Endothelial cell of umbilical vein (primary cell): ENCODE results near the gene FLT3LG. TPM values are rescaled to one million over a fixed set of nuclear protein-coding genes. Genes with fewer than 3 reads are reported as not detected.

Experiments used
- BruUV-seq: library from RNA; stranded (reverse); fragments of 400-500 nt; replicated peaks from 2 replicates; lab custom pipeline; 2021; lab: Mats Ljungman, UMichigan
- CTCF ChIA-PET: fragments of 300-600, 350-600 bp; sonication (Branson Sonifier 250); formaldehyde crosslinking; loops from one replicate; lab custom pipeline; 2021; ENCODE audit warnings: antibody characterized with exemption, inconsistent platforms; lab: Charles Lee
- POLR2A ChIA-PET: fragments of 300-600, 350-600 bp; sonication (Branson Sonifier 250); formaldehyde crosslinking; loops from one replicate; lab custom pipeline; 2021; ENCODE audit warnings: antibody characterized with exemption, inconsistent platforms; lab: Charles Lee
- DNase-seq: peaks from one replicate; pipeline ENCODE4 v3.0.0-alpha.2; 2011; ENCODE audit warnings: low read depth, low spot score
- FAIRE-seq: peaks from 2 replicates; lab custom pipeline; 2011; peaks lifted over from hg19 to GRCh38; lab: Jason Lieb, UNC
- H2AFZ ChIP-seq: 2 replicates; pipeline ENCODE4 v1.6.0; 2012; ENCODE audit warnings: low read depth, low read length, control low read depth, inconsistent platforms
- H3K27ac ChIP-seq: 2 replicates; pipeline ENCODE4 v1.5.1; 2011; ENCODE audit warnings: low read depth, mild to moderate bottlenecking, control low read depth, low read length, moderate library complexity; ENCODE audit not compliant: insufficient read depth
- H3K27me3 ChIP-seq, 2 experiments: 2 replicates each; pipeline versions ENCODE4 v1.6.0 to v1.6.1; 2011; ENCODE audit warnings: low read length in 2 of 2, mixed read lengths in 1 of 2; ENCODE audit not compliant: control insufficient read depth in 2 of 2, insufficient read depth in 2 of 2
- H3K36me3 ChIP-seq, 2 experiments: 2 replicates in 1 of 2; 3 replicates in 1 of 2; pipeline ENCODE4 v1.5.1; 2011; ENCODE audit warnings: low read length in 2 of 2, mild to moderate bottlenecking in 1 of 2, moderate library complexity in 1 of 2; ENCODE audit not compliant: control insufficient read depth in 2 of 2, insufficient read depth in 2 of 2; ENCODE audit errors: extremely low read depth in 1 of 2
- H3K4me1 ChIP-seq: 3 replicates; pipeline ENCODE4 v1.5.1; 2011; ENCODE audit warnings: mild to moderate bottlenecking, low read length; ENCODE audit not compliant: control insufficient read depth, insufficient read depth; ENCODE audit errors: extremely low read depth
- H3K4me2 ChIP-seq: 2 replicates; pipeline ENCODE4 v1.6.1; 2011; ENCODE audit warnings: low read length, control low read depth, mixed read lengths; ENCODE audit not compliant: insufficient read depth
- H3K4me3 ChIP-seq, 3 experiments: fragments of 200-600 bp in 1 of 3; sonication (generic), shearing (Covaris generic) in 1 of 3; replicated peaks in 1 of 3; 2 replicates each; pipeline ENCODE4 v1.5.1; 2011 to 2016; ENCODE audit warnings: control low read depth in 3 of 3, low read length in 3 of 3, mild to moderate bottlenecking in 2 of 3, inconsistent platforms in 1 of 3, low read depth in 1 of 3, moderate library complexity in 1 of 3; ENCODE audit not compliant: insufficient read depth in 1 of 3
- H3K79me2 ChIP-seq: 2 replicates; pipeline ENCODE4 v1.6.0; 2012; ENCODE audit warnings: low read length, inconsistent platforms; ENCODE audit not compliant: control insufficient read depth, insufficient read depth
- H3K9ac ChIP-seq: replicated peaks from 2 replicates; pipeline ENCODE3; 2011; ENCODE audit warnings: low read length, control low read depth; ENCODE audit not compliant: insufficient read depth; ENCODE audit errors: extremely low read depth
- H3K9me1 ChIP-seq: replicated peaks from 3 replicates; pipeline ENCODE4 v1.6.0; 2011; ENCODE audit warnings: mild to moderate bottlenecking, low read length; ENCODE audit not compliant: control insufficient read depth, insufficient read depth; ENCODE audit errors: extremely low read depth
- H3K9me3 ChIP-seq: replicated peaks from 2 replicates; pipeline ENCODE4 v1.5.1; 2012; ENCODE audit warnings: low read length, inconsistent platforms; ENCODE audit not compliant: control insufficient read depth, insufficient read depth
- H4K20me1 ChIP-seq: replicated peaks from 2 replicates; pipeline ENCODE3; 2011; ENCODE audit warnings: mild to moderate bottlenecking, low read length; ENCODE audit not compliant: control insufficient read depth, insufficient read depth; ENCODE audit errors: extremely low read depth
- EZH2 ChIP-seq: IDR thresholded peaks from 2 replicates; pipeline ENCODE4 v1.6.1; 2012; ENCODE audit warnings: borderline replicate concordance, low read depth, mild to moderate bottlenecking, moderate library complexity, low read length, inconsistent platforms; ENCODE audit not compliant: severe bottlenecking
- FOS ChIP-seq: IDR thresholded peaks from 2 replicates; pipeline ENCODE4 v1.6.1; 2011; ENCODE audit warnings: mild to moderate bottlenecking, low read length, moderate library complexity, borderline replicate concordance; ENCODE audit not compliant: insufficient read depth
- GATA2 ChIP-seq: IDR thresholded peaks from 2 replicates; pipeline ENCODE4 v1.7.0; 2011; ENCODE audit warnings: low read depth, mild to moderate bottlenecking, moderate library complexity, mixed read lengths, low read length; ENCODE audit not compliant: insufficient read length, insufficient read depth
- JUN ChIP-seq: IDR thresholded peaks from 2 replicates; pipeline ENCODE4 v1.6.1; 2011; ENCODE audit warnings: borderline replicate concordance, low read depth; ENCODE audit not compliant: insufficient read length, insufficient read depth
- MAX ChIP-seq: IDR thresholded peaks from 2 replicates; pipeline ENCODE4 v1.6.1; 2011; ENCODE audit not compliant: insufficient read depth, insufficient read length
- MYC ChIP-seq: IDR thresholded peaks from one replicate; pipeline ENCODE4 v1.6.1; 2011; ENCODE audit warnings: mild to moderate bottlenecking, low read depth, low read length
- POLR2A ChIP-seq: IDR thresholded peaks from 2 replicates; pipeline ENCODE4 v1.6.1; 2012; ENCODE audit warnings: low read depth, mild to moderate bottlenecking, control low read depth, low read length
- POLR2AphosphoS5 ChIP-seq: IDR thresholded peaks from 2 replicates; pipeline ENCODE4 v1.6.1; 2012; ENCODE audit warnings: low read depth, mild to moderate bottlenecking, control low read depth, low read length, moderate library complexity; ENCODE audit not compliant: insufficient read depth
- dilution Hi-C: fragments of 300-500 bp; cut with MboI; formaldehyde crosslinking; loops from one replicate; pipeline ENCODE4 v1.15.0; 2019; ENCODE audit warnings: low sequenced_read_pairs; ENCODE audit not compliant: extremely low pct_ligation_motif_present
- intact Hi-C: fragments of 100-400 bp; cut with micrococcal nuclease; formaldehyde crosslinking; loops from one replicate; pipeline ENCODE4 v1.10.0; 2022
- polyA plus RNA-seq, 4 experiments: library from polyadenylated mRNA; depleted of rRNA in 3 of 4; stranded (reverse) in 3 of 4; unstranded in 1 of 4; fragments of >200 nt; gene quantifications; 2 replicates each; pipeline versions ENCODE4 v1.2.1 to v1.2.3, GENCODE V29; 2011 to 2012; ENCODE audit warnings: missing spikeins in 1 of 4
- total RNA-seq: library from RNA; stranded (reverse); gene quantifications from 2 replicates; pipeline ENCODE4 v1.2.3, GENCODE V29; 2021
- TF ChIP-seq, protein P1 (sequence below), 2 donors: IDR thresholded peaks; 1 replicate in 1 of 2; 2 replicates in 1 of 2; pipeline ENCODE4 v1.5.1; 2011; ENCODE audit warnings: low read length in 2 of 2, mild to moderate bottlenecking in 2 of 2, moderate library complexity in 2 of 2, control low read depth in 1 of 2, inconsistent platforms in 1 of 2, low read depth in 1 of 2; ENCODE audit not compliant: insufficient read depth in 1 of 2; ENCODE audit errors: extremely low read depth in 1 of 2

FLT3LG gene
- total and polyA plus RNA-seq, 2 donors (not counting 3 experiments of a cell fraction or from before 2014, with no cell fraction given): 5.0 to 5.7 TPM

GRCh38 chr19:49436381-49437017 lies 37.5 kb upstream of the FLT3LG start:
- CTCF ChIA-PET: interaction anchor here (1.2 kb wide), 2 partner anchors 18 to 20 kb away, joined by 3 read pairs; no protein-coding TSS in a partner anchor
- no TSS peak for BruUV-seq
- Histone ChIP-seq H3K79me2 (no peaks in the 10 kb centered on the region), H3K4me2 (no peak overlapping the region), H3K9ac (no peak overlapping the region), H4K20me1 (no peaks in the 10 kb centered on the region), H3K9me3 (no peaks in the 10 kb centered on the region), H3K4me3 (no peak overlapping the region), H3K36me3 (no peaks in the 10 kb centered on the region), H3K9me1 (no peaks in the 10 kb centered on the region), H2AFZ (no peak overlapping the region), H3K4me1 (peaks cover 3% of the 10 kb centered on the region), H3K27ac (no peak overlapping the region), H3K27me3 (peaks cover 77 to 85% of the 10 kb centered on the region in 2 experiments)
- POLR2A ChIA-PET: no interaction called here
- DNase-seq (no peak), FAIRE-seq (no peak)
- TF ChIP-seq MAX: no peak
- TF ChIP-seq EZH2: peak; percentile 91
- dilution Hi-C loops (no loop called here), intact Hi-C loops (no loop called here)

DNA sequence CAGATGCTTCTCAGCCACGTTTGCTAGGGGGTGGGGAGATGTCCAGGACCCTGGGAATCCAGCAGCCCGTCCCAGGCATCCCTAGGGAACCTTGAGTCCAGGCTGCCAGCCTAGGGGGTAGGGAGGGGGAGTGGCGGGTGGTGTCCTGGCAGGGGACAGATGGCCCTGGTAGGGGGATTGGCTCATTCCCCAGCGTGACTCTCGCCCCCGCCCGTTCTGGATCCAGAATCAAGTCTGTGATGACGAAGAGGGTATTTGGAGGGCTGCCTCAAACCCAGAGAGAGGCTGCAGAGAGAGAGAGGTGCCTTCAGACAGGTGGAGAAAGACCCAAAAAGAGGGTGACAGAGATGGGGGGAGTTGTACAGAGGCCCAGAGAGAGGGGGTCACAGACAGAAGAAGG lies 36.8 kb upstream of the FLT3LG start:
- Histone ChIP-seq H4K20me1 (no peaks in the 10 kb centered on the region), H3K9me1 (no peaks in the 10 kb centered on the region), H3K27ac (no peak overlapping the region), H3K9ac (no peak overlapping the region), H3K79me2 (no peaks in the 10 kb centered on the region), H3K4me1 (peaks cover 3% of the 10 kb centered on the region), H3K9me3 (no peaks in the 10 kb centered on the region), H3K4me2 (no peak overlapping the region), H3K27me3 (peaks cover 78 to 86% of the 10 kb centered on the region in 2 experiments), H3K4me3 (no peak overlapping the region), H3K36me3 (no peaks in the 10 kb centered on the region), H2AFZ (no peak overlapping the region)
- no TSS peak for BruUV-seq
- dilution Hi-C loops: no loop called here
- intact Hi-C loops: no loop called here
- no peak for TF ChIP-seq GATA2
- TF ChIP-seq POLR2AphosphoS5: no peak
- TF ChIP-seq MYC: no peak
- no peak for TF ChIP-seq MAX
- no peak for TF ChIP-seq EZH2
- no peak for TF ChIP-seq JUN
- TF ChIP-seq, protein P1, sequence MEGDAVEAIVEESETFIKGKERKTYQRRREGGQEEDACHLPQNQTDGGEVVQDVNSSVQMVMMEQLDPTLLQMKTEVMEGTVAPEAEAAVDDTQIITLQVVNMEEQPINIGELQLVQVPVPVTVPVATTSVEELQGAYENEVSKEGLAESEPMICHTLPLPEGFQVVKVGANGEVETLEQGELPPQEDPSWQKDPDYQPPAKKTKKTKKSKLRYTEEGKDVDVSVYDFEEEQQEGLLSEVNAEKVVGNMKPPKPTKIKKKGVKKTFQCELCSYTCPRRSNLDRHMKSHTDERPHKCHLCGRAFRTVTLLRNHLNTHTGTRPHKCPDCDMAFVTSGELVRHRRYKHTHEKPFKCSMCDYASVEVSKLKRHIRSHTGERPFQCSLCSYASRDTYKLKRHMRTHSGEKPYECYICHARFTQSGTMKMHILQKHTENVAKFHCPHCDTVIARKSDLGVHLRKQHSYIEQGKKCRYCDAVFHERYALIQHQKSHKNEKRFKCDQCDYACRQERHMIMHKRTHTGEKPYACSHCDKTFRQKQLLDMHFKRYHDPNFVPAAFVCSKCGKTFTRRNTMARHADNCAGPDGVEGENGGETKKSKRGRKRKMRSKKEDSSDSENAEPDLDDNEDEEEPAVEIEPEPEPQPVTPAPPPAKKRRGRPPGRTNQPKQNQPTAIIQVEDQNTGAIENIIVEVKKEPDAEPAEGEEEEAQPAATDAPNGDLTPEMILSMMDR (IDR thresholded peaks at IDR 0.05; ENCODE audit: extremely low read depth in 1 of 2, insufficient read depth in 1 of 2, low read depth in 1 of 2, low read length in 2 of 2): no peak
- no peak for TF ChIP-seq POLR2A
- TF ChIP-seq FOS: no peak
- POLR2A ChIA-PET: no interaction called here
- CTCF ChIA-PET: no interaction called here
- no peak for DNase-seq
- FAIRE-seq: no peak
